Type B pancreatic cell (in vitro differentiated cells): ENCODE data around the gene KRT35. TPM values are rescaled to one million over a fixed set of nuclear protein-coding genes. Genes with fewer than 3 reads are reported as not detected.

ENCODE experiments used
- DNase-seq: peaks from one replicate; pipeline ENCODE4 v3.0.0; 2021; ENCODE audit warnings: mixed read lengths; ENCODE audit not compliant: unreplicated experiment; ENCODE audit errors: extremely low spot score
- H3K27ac Mint-ChIP-seq: 2 replicates; pipeline ENCODE4 v1.8.0; 2021; ENCODE audit warnings: mild to moderate bottlenecking, mixed read lengths
- H3K27me3 Mint-ChIP-seq: 2 replicates; pipeline ENCODE4 v1.8.0; 2021; ENCODE audit warnings: mixed read lengths
- H3K36me3 Mint-ChIP-seq: 2 replicates; pipeline ENCODE4 v1.8.0; 2021; ENCODE audit warnings: mixed read lengths
- H3K4me1 Mint-ChIP-seq: one replicate; pipeline ENCODE4 v1.8.0; 2021; ENCODE audit warnings: mixed read lengths; ENCODE audit not compliant: unreplicated experiment
- H3K4me3 Mint-ChIP-seq: 2 replicates; pipeline ENCODE4 v1.8.0; 2021; ENCODE audit warnings: mild to moderate bottlenecking, mixed read lengths
- H3K9me3 Mint-ChIP-seq: 2 replicates; pipeline ENCODE4 v1.8.0; 2021; ENCODE audit warnings: mixed read lengths
- CTCF ChIP-seq: fragments of 200-600 bp; sonication (generic); conservative IDR thresholded peaks from 2 replicates; pipeline ENCODE4 v1.5.0; 2021; ENCODE audit warnings: antibody characterized with exemption, mild to moderate bottlenecking
- total RNA-seq: library from RNA; stranded (reverse); gene quantifications from 2 replicates; pipeline ENCODE4 v1.2.1, GENCODE V29; 2021; ENCODE audit warnings: low replicate concordance

KRT35 gene
- total RNA-seq, 1 donor from 2014 or later: not detected

GRCh38 chr17:41524261-41524660 is 43.3 kb upstream of the KRT35 start:
- TF ChIP-seq CTCF: no peak
- DNase-seq: no peak
- Mint-ChIP-seq H3K36me3 (peaks cover 21% of the 10 kb centered on the region), H3K27me3 (peaks cover 37% of the 10 kb centered on the region), H3K4me3 (peak overlapping the region; percentile 89), H3K4me1 (peaks cover 29% of the 10 kb centered on the region), H3K9me3 (no peaks in the 10 kb centered on the region), H3K27ac (peak overlapping the region; percentile 99)

GRCh38 chr17:41523787-41524186 is 42.8 kb upstream of the KRT35 start:
- Mint-ChIP-seq H3K4me1 (peaks cover 28% of the 10 kb centered on the region), H3K4me3 (peak overlapping the region; percentile 89), H3K27me3 (peaks cover 32% of the 10 kb centered on the region), H3K27ac (peak overlapping the region; percentile 99), H3K36me3 (peaks cover 21% of the 10 kb centered on the region), H3K9me3 (no peaks in the 10 kb centered on the region)
- DNase-seq: no peak
- TF ChIP-seq CTCF: no peak

- Mint-ChIP-seq H3K4me3 (peak overlapping the region; percentile 89), H3K27me3 (peaks cover 26% of the 10 kb centered on the region), H3K4me1 (peaks cover 25% of the 10 kb centered on the region), H3K9me3 (no peaks in the 10 kb centered on the region), H3K27ac (peak overlapping the region; percentile 99), H3K36me3 (peaks cover 21% of the 10 kb centered on the region)
- DNase-seq: no peak
- no peak for TF ChIP-seq CTCF
Observed at GRCh38 chr17:41523225-41523593, 42.3 kb upstream of the KRT35 start.

- peak overlapping the region; percentile 89 for H3K4me3 Mint-ChIP-seq
- peaks cover 21% of the 10 kb centered on the region for H3K36me3 Mint-ChIP-seq
- peaks cover 23% of the 10 kb centered on the region for H3K27me3 Mint-ChIP-seq
- no peak for TF ChIP-seq CTCF
- H3K4me1 Mint-ChIP-seq: peaks cover 24% of the 10 kb centered on the region
- H3K9me3 Mint-ChIP-seq: no peaks in the 10 kb centered on the region
- H3K27ac Mint-ChIP-seq: peak overlapping the region; percentile 99
- no peak for DNase-seq
Observed at GRCh38 chr17:41522301-41523224, 41.6 kb upstream of the KRT35 start.

- DNase-seq: no peak
- Mint-ChIP-seq H3K9me3 (no peaks in the 10 kb centered on the region), H3K36me3 (peaks cover 18% of the 10 kb centered on the region), H3K27me3 (peaks cover 15% of the 10 kb centered on the region), H3K4me1 (peaks cover 24% of the 10 kb centered on the region), H3K4me3 (peak overlapping the region; percentile 89), H3K27ac (peak overlapping the region; percentile 99)
- TF ChIP-seq CTCF: no peak
Observed at GRCh38 chr17:41521574-41522261, 40.8 kb upstream of the KRT35 start.
